Ramos (cell line): ENCODE measurements around the gene CADPS.

Experiments used
- in situ Hi-C: fragments of 300-500 bp; cut with MboI; formaldehyde crosslinking; loops from one replicate; pipeline ENCODE4 v1.14.3; 2022; ENCODE audit warnings: low sequenced_read_pairs; ENCODE audit not compliant: unreplicated experiment

Gene CADPS

GRCh38 chr3:62662677-62663076 is 212.5 kb downstream of the CADPS start:
- in situ Hi-C loops, result loop anchor here (10.0 kb wide), 2 partner anchors 212 to 532 kb away; partner anchors contain the start of gene CADPS

- in situ Hi-C loops, result loop anchor here (10.0 kb wide), 2 partner anchors 215 to 535 kb away; partner anchors contain the start of gene CADPS
Observed at GRCh38 chr3:62659660-62660059, 215.6 kb downstream of the CADPS start.

- in situ Hi-C loops, result no loop called here
Observed at GRCh38 chr3:62655691-62656063, 219.5 kb downstream of the CADPS start.

- in situ Hi-C loops, result no loop called here
Observed at GRCh38 chr3:62655056-62655690, 220.0 kb downstream of the CADPS start.

GRCh38 chr3:62653796-62654195 is 221.4 kb downstream of the CADPS start:
- in situ Hi-C loops, result no loop called here

- in situ Hi-C loops, result no loop called here
Observed at GRCh38 chr3:62647711-62648110, 227.5 kb downstream of the CADPS start.

GRCh38 chr3:62644493-62644892 is 230.7 kb downstream of the CADPS start:
- in situ Hi-C loops, result no loop called here

- in situ Hi-C loops, result no loop called here
Observed at GRCh38 chr3:62638316-62638715, 236.9 kb downstream of the CADPS start.

- in situ Hi-C loops, result no loop called here
Observed at GRCh38 chr3:62636235-62636826, 238.9 kb downstream of the CADPS start.

- in situ Hi-C loops, result no loop called here
Observed at GRCh38 chr3:62632510-62633294, 242.5 kb downstream of the CADPS start.

GRCh38 chr3:62631488-62631887 is 243.7 kb downstream of the CADPS start:
- in situ Hi-C loops, result no loop called here

- in situ Hi-C loops, result no loop called here
Observed at GRCh38 chr3:62630664-62631063, 244.6 kb downstream of the CADPS start.

- in situ Hi-C loops, result no loop called here
Observed at GRCh38 chr3:62625268-62625667, 249.9 kb downstream of the CADPS start.

GRCh38 chr3:62624185-62624584 is 251.0 kb downstream of the CADPS start:
- in situ Hi-C loops, result no loop called here

- in situ Hi-C loops, result no loop called here
Observed at GRCh38 chr3:62622553-62623174, 252.6 kb downstream of the CADPS start.

GRCh38 chr3:62621925-62622324 is 253.3 kb downstream of the CADPS start:
- in situ Hi-C loops, result no loop called here

- in situ Hi-C loops, result no loop called here
Observed at GRCh38 chr3:62621176-62621575, 254.0 kb downstream of the CADPS start.

- in situ Hi-C loops, result no loop called here
Observed at GRCh38 chr3:62615258-62615849, 259.9 kb downstream of the CADPS start.

GRCh38 chr3:62614527-62614926 is 260.7 kb downstream of the CADPS start:
- in situ Hi-C loops, result no loop called here

GRCh38 chr3:62611541-62612240 is 263.5 kb downstream of the CADPS start:
- in situ Hi-C loops, result no loop called here
